Vagina (tissue), 2 donors: ENCODE data around the gene COPA. TPM values are rescaled to one million over a fixed set of nuclear protein-coding genes. Genes with fewer than 3 reads are reported as not detected.
"Not testable (repeated sequence)": the region's sequence is repeated elsewhere in the genome, so short reads cannot be mapped to it uniquely, and the experiment has no call there.

Source experiments
- DNase-seq, 2 donors: peaks; one replicate each; pipeline ENCODE4 v3.0.0-alpha.2; 2017; ENCODE audit errors: extremely low spot score in 2 of 2
- H3K27ac ChIP-seq: fragments of 200-600 bp; sonication (generic); one replicate; pipeline ENCODE4 v1.5.1; 2019
- H3K27me3 ChIP-seq: fragments of 200-600 bp; sonication (generic); one replicate; pipeline ENCODE4 v1.5.1; 2019
- H3K36me3 ChIP-seq, 2 donors: fragments of 200-600 bp; sonication (generic); one replicate each; pipeline ENCODE4 v1.5.1; 2017 to 2019
- H3K4me1 ChIP-seq: fragments of 200-600 bp; sonication (generic); one replicate; pipeline ENCODE4 v1.5.1; 2019
- H3K4me3 ChIP-seq, 2 donors: fragments of 200-600 bp; sonication (generic); 1 replicate in 1 of 2; 2 replicates in 1 of 2; pipeline ENCODE4 v1.5.1; 2016 to 2019
- H3K9me3 ChIP-seq: fragments of 200-600 bp; sonication (generic); one replicate; pipeline ENCODE4 v1.5.1; 2019
- CTCF ChIP-seq, 3 experiments: fragments of 450-650 bp in 2 of 3; fragments of 200-600 bp in 1 of 3; sonication (generic) in 1 of 3; IDR thresholded peaks; one replicate each; pipeline ENCODE4 v1.5.1; 2017 to 2019; ENCODE audit warnings: antibody characterized with exemption in 3 of 3, mild to moderate bottlenecking in 2 of 3, moderate library complexity in 2 of 3
- POLR2A ChIP-seq, 2 donors: fragments of 450-650 bp; IDR thresholded peaks; one replicate each; pipeline ENCODE4 v1.6.1; 2017; ENCODE audit warnings: antibody characterized with exemption in 2 of 2, mild to moderate bottlenecking in 2 of 2, moderate library complexity in 2 of 2
- POLR2AphosphoS5 ChIP-seq, 2 donors: sonication (generic); formaldehyde crosslinking; IDR thresholded peaks; one replicate each; pipeline ENCODE4 v1.9.0; 2017; ENCODE audit warnings: antibody characterized with exemption in 2 of 2, mild to moderate bottlenecking in 2 of 2, low read depth in 1 of 2; ENCODE audit not compliant: insufficient read depth in 1 of 2
- intact Hi-C: fragments of 100-400 bp; cut with DNase I; formaldehyde crosslinking; loops from one replicate; pipeline ENCODE4 v1.15.1; 2023
- total RNA-seq: library from RNA; depleted of rRNA; stranded (reverse); fragments of >200 nt; gene quantifications from one replicate; pipeline ENCODE4 v1.2.3, GENCODE V29; 2016

Gene COPA
- total RNA-seq, 1 donor from 2014 or later: 106 TPM

DNA sequence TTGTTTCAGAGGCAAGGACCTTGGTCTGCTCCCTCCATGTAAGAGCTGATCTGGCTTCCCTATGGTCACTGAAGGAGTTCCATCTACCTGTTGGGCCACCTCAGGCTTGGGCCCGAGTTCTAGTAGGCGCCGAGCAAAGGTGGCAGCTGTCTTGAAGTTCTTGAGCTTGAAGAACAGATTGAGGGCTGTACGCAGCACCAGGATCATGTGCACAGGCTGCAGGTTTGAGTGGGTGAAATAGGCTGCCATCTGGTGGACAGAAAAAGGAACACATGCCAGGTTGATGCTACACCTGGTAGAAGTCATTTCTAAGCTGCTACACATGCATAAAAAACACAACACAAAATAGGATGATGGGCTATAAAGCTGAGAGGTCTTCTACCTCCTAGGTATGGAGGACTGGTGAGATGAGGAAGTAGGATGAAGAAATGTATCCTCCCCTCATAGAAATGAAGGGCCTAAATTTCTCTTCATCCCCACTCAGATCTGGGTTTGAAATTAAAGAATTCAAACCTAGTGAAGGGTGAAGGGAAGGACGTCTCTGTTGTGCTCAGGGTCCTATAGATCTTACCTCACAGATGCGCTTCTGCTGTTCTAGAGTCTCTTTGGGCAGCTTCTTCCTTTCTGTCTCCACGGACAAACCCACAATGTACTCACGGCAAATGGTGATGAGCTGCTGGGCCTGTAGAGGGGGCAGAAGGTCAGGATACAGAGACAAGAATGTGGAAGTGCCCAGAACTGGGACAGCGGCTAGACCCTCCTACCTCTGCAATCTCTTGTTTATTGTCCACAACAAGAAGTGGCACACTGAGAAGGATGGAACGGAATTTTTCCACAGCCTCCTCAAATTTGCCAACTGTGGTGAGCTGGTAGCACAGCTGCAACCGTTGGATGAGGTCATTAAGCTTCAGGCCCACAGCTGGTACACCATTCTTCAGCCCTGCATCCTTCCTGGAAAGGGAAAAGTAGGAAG lies 51.5 kb downstream of the COPA start:
- Histone ChIP-seq H3K4me3 (no peak overlapping the region), H3K36me3 (peaks cover 0 to 82% of the 10 kb centered on the region in 2 donors), H3K27ac (no peak overlapping the region), H3K4me1 (no peaks in the 10 kb centered on the region), H3K9me3 (no peaks in the 10 kb centered on the region), H3K27me3 (no peaks in the 10 kb centered on the region)
- intact Hi-C loops: loop anchor here (5.0 kb wide), 1 partner anchor 99 kb away; the partner anchor contains the start of gene CASQ1
- no peak for DNase-seq
- TF ChIP-seq CTCF (IDR thresholded peaks at IDR 0.05) (peak; percentile 53 to 68 (median 65)), POLR2AphosphoS5 (IDR thresholded peaks at IDR 0.05; ENCODE audit: insufficient read depth in 1 of 2, low read depth in 1 of 2) (no peak)

DNA sequence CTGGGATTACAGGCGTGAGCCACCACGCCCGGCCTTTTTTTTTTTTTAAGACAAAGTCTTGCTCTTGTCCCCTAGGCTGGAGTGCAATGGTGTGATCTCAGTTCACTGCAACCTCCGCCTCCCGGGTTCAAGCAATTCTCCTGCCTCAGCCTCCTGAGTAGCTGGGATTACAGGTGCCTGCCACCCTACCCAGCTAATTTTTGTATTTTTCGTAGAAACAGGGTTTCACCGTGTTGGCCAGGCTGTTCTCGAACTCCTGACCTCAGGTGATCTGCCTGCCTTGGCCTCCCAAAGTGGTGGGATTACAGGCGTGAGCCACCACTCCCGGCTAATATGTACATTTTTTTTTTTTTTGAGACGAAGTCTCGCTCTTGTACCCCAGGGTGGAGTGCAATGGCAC lies 55.3 kb downstream of the COPA start:
- H3K27ac ChIP-seq, H3K27me3 ChIP-seq, H3K4me3 ChIP-seq, H3K9me3 ChIP-seq, DNase-seq, intact Hi-C loops: not testable (repeated sequence)
- Histone ChIP-seq H3K36me3 (peaks cover 0 to 47% of the 10 kb centered on the region in 2 donors), H3K4me1 (peaks cover 23% of the 10 kb centered on the region)

- TF ChIP-seq CTCF (IDR thresholded peaks at IDR 0.05): no peak
- no peak for TF ChIP-seq POLR2A (IDR thresholded peaks at IDR 0.05)
- no peak for TF ChIP-seq POLR2AphosphoS5 (IDR thresholded peaks at IDR 0.05; ENCODE audit: insufficient read depth in 1 of 2, low read depth in 1 of 2)
- Histone ChIP-seq H3K9me3 (no peaks in the 10 kb centered on the region), H3K36me3 (peaks cover 0 to 49% of the 10 kb centered on the region in 2 donors), H3K27me3 (no peaks in the 10 kb centered on the region), H3K4me3 (peak overlapping the region; percentile 69 to 95), H3K27ac (no peak overlapping the region), H3K4me1 (peaks cover 25% of the 10 kb centered on the region)
- no peak for DNase-seq
- intact Hi-C loops: no loop called here
These were observed 57.5 kb downstream of the COPA start for GRCh38 chr1:160285506-160285905.

DNA sequence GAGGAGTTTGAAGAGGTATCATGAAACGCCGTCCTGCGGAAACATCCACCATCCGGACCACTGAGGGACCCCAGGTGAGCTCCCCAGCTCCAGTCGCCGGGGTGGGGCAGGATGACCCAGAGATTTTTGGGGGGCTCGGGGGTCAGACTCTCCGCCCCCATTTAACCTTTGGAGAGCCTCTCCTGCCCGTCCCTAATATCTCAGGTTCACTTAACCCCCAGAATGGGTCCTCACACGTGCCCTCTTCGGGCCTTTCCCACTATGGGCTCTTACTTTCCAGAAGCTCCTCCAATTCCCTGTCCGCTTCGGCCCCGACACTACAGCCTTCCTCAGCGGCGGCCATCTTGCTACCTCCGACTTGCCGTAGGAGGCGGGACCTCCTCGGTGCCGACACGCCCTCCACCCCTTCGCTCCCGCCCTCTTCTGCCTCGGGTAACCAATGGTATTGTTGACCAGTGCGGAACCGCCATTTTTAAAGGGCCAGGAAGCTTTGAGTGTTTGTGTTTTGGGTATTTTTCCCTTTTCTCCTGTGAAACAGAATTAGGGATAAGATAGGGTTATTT lies 58.2 kb downstream of the COPA start, which contains the start of gene PEX19:
PEX19 (minus strand) TSS at position 352 of the 563 bp plus-strand sequence; CDS start at position 343, 9 bp downstream.
- Histone ChIP-seq H3K4me1 (peaks cover 25% of the 10 kb centered on the region), H3K36me3 (peaks cover 0 to 49% of the 10 kb centered on the region in 2 donors), H3K9me3 (no peaks in the 10 kb centered on the region), H3K4me3 (peak within 1 kb of the TSS; percentile 69 to 95), H3K27ac (peak within 1 kb of the TSS; percentile 90), H3K27me3 (no peaks in the 10 kb centered on the region)
- TF ChIP-seq CTCF (IDR thresholded peaks at IDR 0.05) (no peak), POLR2AphosphoS5 (IDR thresholded peaks at IDR 0.05; ENCODE audit: insufficient read depth in 1 of 2, low read depth in 1 of 2) (peak; percentile 93 to 95), POLR2A (IDR thresholded peaks at IDR 0.05) (peak in 1 of 2 donors; percentile 47)
- DNase-seq: peak in 1 of 2 donors; percentile 94
- intact Hi-C loops: no loop called here

GRCh38 chr1:160284220-160284781 lies 58.7 kb downstream of the COPA start:
- Histone ChIP-seq H3K27ac (peak overlapping the region; percentile 90), H3K4me3 (peak overlapping the region; percentile 69 to 95), H3K9me3 (no peaks in the 10 kb centered on the region), H3K4me1 (peaks cover 25% of the 10 kb centered on the region), H3K27me3 (no peaks in the 10 kb centered on the region), H3K36me3 (peaks cover 0 to 49% of the 10 kb centered on the region in 2 donors)
- intact Hi-C loops: no loop called here
- TF ChIP-seq POLR2A (IDR thresholded peaks at IDR 0.05) (no peak), POLR2AphosphoS5 (IDR thresholded peaks at IDR 0.05; ENCODE audit: insufficient read depth in 1 of 2, low read depth in 1 of 2) (no peak), CTCF (IDR thresholded peaks at IDR 0.05) (no peak)
- DNase-seq: no peak
